HG03045 (cell line): ENCODE data around the gene KCNQ1.

Experiments used
- ATAC-seq: cut with Tn5 transposase; IDR thresholded peaks from one replicate; pipeline ENCODE4 v1.9.1; 2021; ENCODE audit warnings: mild to moderate bottlenecking, moderate library complexity; ENCODE audit not compliant: unreplicated experiment

KCNQ1 gene

DNA sequence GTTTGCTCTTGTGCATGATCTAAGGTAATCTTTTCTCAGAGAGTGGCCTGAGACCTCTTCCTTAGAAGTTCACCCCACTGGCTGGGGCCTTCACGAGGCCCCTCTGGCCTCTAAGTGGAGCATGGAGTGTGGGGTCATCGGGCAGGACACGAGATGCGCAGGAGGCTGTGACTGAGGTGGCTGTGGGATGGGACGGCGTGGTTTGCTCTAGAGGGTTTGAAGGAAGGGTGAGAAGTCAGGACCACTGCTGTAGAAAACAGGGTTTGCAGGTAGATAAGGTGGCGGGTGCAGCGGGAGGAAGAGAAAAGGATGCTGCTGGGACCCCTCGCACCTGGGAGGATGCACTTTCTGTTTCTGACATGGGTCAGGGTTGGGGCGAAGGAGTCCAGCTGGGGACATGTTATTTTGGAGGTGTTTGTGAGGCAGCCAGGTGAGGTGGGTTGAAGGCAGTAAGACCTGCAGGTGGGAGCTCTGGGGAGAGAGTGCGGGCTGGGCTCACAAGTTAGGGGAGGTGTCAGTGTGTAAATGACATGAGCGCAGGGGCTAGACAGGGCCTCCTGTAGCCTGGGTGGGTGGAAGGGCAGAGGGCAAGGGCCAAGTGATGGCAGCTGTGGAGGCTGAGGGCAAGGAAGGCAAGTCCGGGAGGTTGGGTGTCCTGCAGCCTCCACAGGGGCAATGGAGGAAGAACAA, 62.5 kb downstream of the KCNQ1 start:
- ATAC-seq = no peak

GRCh38 chr11:2507945-2508749, 63.3 kb downstream of the KCNQ1 start:
- ATAC-seq = no peak

GRCh38 chr11:2508793-2509192, 64.0 kb downstream of the KCNQ1 start:
- ATAC-seq = no peak

- ATAC-seq = no peak
Observed at GRCh38 chr11:2509481-2510001, 64.7 kb downstream of the KCNQ1 start.

DNA sequence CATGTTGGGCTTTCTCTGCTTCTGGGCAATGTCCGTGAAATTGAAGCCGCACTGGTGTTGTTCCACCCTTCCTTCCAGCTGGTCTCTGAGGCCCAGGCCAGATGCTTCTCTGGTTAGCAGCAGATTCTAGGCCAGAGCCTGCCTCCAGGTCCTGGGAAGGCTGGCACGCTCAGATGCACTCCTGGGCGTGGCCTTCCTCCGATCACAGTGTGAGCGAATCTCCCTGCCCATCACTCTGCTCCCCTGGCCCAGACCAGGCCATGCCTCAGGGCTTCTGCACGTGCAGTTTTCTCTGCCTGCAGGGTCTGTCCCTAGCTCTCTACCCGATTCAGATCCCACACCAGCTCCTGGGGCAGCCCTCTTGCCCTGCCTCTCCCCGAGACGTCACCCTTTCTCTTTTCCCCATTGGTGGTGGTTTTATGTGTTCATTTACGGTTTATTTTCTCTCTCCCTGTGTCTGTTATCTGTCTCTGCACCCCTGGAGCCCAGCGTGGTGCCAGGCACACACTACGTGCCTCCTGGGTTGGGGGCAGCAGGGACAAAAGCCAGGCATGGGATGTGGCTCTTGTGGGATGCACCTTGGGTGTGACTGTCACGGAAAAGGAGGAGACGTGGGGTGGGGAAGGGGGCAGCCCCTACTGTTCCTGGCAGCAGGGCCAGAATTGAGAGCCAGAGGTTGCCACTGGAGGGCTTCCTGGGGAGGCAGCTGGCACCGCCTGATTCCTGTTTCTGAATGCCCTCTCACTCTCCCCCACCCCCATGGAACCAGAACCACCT, 66.0 kb downstream of the KCNQ1 start:
- no peak for ATAC-seq

DNA sequence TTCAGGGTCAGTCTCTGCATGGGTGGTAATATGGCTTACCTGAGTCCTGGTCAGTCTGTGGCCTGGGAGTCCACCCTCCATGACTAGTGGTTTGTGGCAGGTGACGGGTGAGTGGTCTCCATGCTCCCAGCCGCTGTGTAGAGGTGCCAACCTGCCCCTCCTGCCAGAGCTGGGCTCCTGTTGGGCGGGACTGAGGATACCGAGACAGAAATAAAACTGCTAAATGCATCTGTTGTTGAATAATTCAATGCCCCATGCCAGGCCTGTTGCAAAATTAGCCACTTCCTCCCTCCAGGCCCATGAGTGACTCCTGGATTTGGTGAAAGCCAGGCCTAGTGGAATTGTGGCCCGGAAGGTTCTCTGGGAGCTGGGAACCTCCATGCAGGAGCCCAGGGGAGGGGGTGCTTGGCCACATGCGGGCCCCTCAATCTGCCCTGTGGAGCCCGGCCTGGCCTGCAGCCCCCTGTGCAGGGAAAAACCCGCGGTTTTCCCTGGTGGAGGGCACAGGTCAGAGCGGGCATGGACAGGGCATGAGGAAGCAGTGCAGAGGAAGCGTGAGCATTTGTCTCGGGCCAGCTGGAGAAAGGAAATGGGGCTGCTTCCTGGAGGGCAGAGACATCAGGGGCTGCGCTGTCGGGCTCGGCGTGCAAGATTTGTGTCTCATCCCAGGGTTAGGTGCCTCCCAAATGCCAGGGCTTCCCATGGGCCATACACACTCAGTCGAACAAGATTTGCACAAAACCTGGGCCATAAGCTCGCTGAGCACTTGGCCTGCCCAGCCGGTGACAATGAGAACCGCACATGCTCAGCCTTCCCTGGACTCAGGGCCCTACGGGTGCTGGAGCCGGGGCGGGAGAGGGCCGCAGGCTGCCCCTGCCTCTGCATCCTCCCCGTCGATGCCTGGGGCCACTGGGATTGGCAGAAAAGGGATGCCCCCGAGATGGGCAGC, 66.9 kb downstream of the KCNQ1 start:
- ATAC-seq = no peak

GRCh38 chr11:2512431-2513407, 67.9 kb downstream of the KCNQ1 start:
- no peak for ATAC-seq

DNA sequence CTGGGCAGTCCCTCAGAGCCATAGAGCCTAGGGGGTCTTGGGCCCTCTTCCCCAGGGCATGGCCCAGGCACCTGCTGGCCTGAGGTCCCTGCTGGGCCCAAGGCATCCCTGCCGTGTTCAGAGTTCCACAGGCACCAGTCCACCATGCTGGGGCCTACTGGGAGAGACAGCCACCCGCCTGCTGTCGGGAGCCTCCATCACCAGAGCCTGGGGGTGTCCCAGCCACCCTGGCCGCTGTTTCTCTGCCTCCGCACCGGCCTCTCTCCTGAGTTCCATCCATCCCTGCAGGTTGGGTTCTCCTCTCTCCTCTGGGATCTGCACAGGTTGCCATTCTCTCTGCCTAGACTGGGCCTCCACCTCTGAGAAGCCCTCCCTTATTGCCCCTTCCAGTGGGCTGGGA, 68.6 kb downstream of the KCNQ1 start:
- ATAC-seq = no peak

DNA sequence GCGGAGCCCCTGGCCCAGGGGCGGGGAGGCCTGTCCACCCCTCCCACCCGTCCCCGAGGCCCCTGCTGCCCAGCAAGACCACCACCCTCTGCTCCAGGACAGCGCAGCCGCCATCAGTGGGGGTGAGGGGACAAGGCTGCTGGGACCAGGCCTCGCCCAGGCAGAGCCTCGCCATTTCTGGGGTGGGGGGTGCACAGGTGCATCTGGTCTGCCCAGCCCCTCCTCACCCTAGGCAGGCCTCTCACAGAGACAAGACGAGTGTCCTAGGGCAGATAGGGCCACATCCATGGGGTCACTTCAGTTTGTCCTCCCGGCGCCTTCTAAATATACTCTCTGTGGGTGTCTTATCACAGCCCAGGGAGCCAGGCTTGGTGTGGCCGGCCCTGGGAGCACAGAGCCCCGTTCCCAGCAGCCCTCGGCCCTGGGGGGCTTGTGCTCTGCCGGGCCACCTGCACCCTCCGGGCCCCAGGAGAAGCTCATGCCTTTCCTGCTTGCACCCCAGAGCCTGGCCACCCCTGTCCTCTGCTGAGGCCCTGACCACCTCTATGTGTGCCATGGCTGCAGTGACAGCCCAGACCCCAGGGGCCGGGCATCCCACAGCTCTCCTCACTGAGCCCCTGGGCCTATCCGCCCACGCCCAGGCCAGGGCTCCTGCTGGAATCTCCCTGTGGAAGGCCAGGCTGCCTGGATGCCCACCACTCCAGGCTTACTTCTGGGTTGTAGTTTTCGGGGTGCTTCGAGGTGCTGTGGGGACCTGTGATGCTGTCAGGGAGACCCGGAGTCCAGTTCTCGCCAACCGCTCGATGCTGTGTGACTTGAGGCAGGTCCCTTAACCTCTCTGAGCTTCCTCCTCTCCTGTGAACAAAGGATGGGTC, 70.8 kb downstream of the KCNQ1 start:
- no peak for ATAC-seq

- no peak for ATAC-seq
Observed at GRCh38 chr11:2516276-2517015, 71.6 kb downstream of the KCNQ1 start.

- no peak for ATAC-seq
Observed at GRCh38 chr11:2517016-2517385, 72.2 kb downstream of the KCNQ1 start.

DNA sequence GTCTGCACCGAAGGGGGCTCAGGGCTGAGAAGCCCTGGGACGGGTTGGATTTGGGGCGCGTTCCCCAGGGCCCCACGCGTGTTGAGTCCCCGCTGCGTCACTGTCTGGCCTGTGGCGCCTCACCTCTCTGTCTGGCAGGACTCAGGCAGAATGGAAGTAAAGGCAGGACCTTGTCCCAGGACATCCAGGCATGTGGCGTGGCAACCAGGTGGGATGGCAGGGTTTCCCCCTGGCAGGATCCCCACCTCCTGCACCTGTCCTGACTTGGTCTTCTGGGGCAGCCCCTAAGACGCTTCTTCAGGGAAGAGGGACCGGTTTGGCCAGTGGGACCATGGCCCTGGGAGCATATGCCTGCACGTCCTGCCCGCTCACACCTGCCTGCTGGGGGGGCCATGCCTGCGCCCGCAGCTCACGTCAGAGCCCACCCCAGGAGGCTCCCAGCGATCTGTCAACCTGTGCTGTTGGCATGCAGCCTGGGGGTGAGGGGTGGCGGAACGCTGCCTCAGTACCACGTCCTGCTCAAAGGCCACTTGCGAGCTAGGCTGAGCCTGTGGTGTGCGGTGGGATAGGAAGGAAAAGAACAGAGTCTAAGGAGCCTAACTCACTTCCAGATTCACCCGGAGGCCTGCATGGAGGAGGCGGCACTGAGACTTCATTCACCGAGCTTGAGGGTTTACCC, 72.7 kb downstream of the KCNQ1 start:
- ATAC-seq = no peak

GRCh38 chr11:2518111-2518982, 73.5 kb downstream of the KCNQ1 start:
- ATAC-seq = no peak

DNA sequence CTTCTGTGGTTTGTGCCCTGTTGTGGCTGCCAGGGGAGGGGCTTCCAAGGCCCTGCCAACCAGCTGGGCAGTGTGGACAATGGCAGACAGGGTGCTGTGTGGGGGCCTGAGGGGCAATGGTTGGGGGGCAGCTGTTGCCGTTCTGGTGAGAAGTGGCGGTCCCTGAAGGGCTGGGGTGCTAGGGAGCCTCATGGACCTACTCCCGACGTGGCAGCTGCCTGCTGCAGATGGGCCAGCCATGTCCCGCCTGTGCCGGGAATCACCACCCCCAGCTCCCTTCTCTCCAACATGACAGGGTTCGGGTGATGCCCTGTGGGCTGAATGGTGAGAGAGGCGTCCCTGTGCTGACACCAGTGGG, 74.2 kb downstream of the KCNQ1 start:
- no peak for ATAC-seq

DNA sequence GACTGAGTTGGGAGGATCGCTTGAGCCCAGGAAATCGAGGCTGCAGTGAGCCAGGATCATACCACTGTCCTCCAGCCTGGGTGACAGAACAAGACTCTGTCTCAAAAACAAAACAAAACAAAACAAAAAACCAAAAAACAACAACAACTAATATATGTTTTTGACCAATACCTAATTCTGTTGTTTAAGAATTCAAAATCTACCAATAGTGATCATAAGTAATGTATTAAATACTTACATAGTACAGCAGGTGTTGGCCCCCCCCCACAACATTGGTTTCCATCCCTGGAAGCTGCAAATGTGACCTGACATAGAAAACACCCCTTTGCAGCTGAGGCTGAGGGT, 74.7 kb downstream of the KCNQ1 start:
- ATAC-seq = no peak
